NOMO-1 treated with dmso at 0.1 percent for 144 hours (cell line): ENCODE data around the gene COL4A1.

Experiments
- DNase-seq: peaks from one replicate; lab custom pipeline; 2025; ENCODE audit not compliant: unreplicated experiment; lab: John Stamatoyannopoulos, UW

The COL4A1 gene

GRCh38 chr13:110306960-110307766 is at the start of gene COL4A1, which contains the start of gene COL4A2:
COL4A1 (minus strand) TSS chr13:110307157; CDS start chr13:110307027, 130 bp downstream.
COL4A2 (plus strand) TSS chr13:110307284; CDS start chr13:110307904, 620 bp downstream.
- DNase-seq, result no peak

DNA sequence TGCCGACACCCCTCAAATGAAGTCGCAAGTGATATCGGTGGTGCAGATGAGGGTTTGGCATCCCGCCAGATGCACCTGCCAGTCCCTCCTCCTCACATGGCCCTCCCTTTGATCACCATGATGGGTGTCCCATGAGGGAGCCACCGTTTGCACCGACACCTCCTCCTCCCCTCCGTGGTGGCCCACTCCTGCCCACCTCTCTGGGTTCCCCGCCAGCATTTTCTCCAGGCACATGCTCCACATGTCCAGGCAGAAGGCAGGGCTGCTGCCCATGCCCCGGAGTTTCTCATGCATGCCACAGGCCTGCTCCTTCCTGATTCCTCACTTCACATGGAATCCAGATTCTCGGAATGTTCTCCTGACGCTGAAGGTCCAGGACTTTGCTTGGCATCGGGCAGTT is 49.4 kb upstream of the COL4A1 start:
- no peak for DNase-seq

GRCh38 chr13:110354715-110355473 is 47.9 kb upstream of the COL4A1 start:
- no peak for DNase-seq

DNA sequence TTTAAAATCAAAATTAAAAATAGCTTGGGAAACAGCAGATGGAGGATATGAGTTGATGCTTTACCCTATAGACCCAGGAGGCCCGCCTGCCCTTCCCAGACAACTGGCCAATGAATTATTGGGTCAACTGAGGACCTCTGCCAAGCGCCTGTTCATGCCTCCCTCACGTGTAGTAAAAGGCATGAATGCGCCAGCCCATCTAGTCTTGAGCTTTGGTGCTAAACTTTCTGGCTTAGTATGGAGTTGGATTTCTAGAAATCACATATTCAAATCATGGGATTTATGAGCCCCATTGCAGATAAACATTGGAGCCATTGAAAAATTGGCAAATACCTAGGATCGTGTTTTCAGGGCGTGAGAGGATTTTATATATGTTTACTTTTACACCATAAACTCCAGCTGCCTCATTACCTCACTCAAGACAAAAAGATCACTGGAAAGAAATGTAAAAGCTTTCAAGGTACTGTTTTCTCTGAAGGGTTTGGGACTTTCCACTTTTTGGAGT is 47.2 kb upstream of the COL4A1 start:
- no peak for DNase-seq

DNA sequence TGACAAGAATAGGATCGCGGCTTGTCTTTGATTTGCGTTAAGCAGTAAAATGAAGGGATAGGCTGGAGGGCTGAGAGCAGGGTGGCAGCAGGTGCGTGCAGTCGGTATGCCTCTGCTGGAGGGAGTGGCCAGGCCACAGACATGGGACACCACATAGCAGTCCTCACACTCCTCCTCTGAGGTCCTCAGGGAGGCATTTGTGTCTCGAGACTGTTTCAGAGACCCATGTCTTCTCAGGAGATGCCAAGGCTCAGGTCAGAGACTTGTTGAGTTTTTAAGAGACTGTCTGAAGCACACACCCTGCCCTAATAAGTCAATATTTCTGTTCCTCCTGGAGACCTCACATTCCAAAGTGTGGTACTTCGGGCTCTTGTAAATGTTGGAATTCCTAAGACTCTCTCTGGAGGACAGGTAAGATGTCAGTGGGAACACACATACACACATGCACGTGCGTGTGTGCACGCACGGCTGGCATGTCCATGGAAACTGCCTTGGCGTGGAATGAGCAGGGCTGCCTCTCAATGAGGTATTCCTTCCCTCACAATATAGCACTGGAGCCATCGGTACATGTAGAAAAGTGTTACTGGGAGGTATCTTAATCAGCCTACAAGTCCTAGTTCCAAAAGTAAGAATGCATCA is 46.5 kb upstream of the COL4A1 start:
- no peak for DNase-seq

DNA sequence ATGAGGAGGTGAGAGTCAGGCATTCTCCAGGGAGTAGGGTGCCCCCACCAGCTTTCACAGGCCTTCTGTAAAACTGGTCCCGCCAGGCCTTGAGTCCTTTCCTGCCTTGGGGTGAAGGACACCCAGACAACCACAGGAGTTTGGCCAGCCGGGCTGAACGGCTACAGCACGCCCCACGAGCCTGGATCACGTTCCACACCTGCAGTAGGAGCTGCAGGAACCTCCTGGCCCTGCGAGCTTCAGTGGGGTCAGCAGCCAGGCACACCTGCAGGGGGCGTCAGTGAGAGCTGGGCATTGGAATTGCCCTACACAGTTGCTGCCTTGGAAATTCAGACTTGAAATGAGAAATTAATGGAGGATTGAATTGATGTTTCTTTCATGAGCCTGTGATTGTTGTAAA is 45.8 kb upstream of the COL4A1 start:
- DNase-seq, result no peak

GRCh38 chr13:110351636-110352420 is 44.9 kb upstream of the COL4A1 start:
- DNase-seq, result no peak

GRCh38 chr13:110350509-110350908 is 43.6 kb upstream of the COL4A1 start:
- DNase-seq, result no peak

- DNase-seq, result no peak
These were observed 43.1 kb upstream of the COL4A1 start for GRCh38 chr13:110350049-110350448.

- no peak for DNase-seq
These were observed 42.3 kb upstream of the COL4A1 start for GRCh38 chr13:110349239-110349638.

GRCh38 chr13:110348309-110349105 is 41.5 kb upstream of the COL4A1 start:
- DNase-seq, result peak; percentile 16

DNA sequence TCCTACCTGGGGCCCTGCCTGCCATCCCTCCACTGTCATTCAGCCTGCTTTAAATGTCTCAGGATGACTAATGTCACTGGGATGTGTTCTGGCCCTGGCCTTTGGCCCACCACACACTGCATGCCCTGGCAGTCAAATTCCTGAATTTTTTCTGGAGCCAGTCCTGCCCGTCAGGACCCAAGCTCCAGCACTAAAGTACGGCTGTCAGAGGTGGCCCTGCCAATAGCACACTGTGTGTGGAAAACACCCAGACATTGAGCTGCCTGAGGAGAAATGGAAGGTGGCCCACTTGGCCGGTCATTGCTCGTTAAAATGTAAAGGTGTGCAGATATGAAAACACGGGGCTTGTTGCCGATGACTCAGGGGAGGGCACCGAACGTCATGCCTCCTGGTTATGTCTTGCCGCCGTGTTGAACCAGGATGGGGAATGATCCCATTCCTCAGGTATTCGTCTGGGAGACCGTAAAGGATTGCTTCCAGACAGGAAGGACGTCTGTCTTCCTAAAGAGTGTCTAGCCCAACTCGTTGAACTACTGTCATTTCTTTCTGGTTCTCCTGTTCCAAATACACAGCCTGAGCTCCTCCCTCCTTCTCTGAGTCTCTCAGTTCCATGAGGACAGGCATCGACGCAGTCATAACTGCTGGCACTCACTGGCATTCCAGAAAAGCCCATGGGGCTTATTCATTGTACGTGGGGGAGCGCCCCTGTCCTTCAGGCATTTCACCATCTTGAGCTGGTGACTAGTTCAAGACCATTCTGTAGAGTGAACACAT is 40.8 kb upstream of the COL4A1 start:
- no peak for DNase-seq

DNA sequence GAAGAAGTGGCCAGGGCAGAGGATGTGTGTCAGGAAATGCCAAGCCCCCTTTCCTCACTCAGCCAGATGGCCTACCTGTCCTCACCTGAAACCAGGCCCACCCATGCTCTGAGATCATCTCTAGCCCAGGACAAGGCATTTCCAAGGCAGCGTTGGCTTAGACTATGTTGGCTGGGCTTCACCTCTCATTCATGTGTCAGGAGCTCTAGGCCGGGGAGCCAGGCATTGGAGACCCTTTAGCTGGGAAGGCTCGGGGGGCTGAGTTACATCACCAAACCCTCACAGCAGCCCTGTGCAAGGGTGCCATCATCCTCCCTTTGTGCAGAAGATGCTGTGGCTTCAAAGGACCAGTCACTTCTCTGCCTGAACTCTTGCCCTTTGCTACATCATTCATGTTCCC is 40.1 kb upstream of the COL4A1 start:
- no peak for DNase-seq

GRCh38 chr13:110346661-110347067 is 39.7 kb upstream of the COL4A1 start:
- DNase-seq, result no peak

DNA sequence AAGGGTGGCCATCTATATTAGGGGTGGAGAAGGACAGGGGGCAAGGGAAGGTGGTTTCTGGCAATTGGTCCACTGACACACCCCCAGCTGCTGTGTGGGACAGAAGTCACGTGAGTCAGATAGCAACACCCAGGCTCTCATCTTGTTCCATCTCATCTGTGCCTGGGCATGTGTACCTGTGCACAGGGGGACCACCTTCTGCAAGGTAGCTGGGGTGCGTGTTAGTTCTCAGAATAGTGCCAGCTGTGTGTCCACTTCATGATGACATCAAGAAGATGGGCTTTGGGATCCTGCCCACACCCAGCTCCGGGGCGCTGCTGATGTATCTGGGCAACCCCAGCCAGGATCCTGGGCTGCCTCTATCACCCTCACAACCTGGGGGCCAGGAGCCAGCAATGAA is 38.7 kb upstream of the COL4A1 start:
- DNase-seq, result no peak

DNA sequence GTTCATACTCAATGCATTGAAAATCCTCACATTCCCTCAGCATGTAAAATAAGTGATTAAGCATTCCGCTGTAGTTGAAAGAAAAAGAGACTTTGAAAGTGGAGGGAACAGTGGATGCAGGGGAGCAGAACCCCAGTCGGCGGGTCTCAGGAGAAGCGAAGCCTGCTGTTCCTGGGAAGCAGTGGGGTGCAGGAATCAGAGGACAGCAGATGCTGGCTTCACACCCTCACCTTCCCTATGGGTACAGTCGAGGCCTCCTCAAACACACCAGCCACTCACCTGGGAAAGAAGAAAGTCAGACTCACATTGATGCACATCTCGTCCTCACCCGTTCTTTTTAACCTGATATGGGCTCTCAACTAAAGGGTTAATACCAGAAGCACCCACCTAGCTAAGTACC is 38.3 kb upstream of the COL4A1 start:
- no peak for DNase-seq

DNA sequence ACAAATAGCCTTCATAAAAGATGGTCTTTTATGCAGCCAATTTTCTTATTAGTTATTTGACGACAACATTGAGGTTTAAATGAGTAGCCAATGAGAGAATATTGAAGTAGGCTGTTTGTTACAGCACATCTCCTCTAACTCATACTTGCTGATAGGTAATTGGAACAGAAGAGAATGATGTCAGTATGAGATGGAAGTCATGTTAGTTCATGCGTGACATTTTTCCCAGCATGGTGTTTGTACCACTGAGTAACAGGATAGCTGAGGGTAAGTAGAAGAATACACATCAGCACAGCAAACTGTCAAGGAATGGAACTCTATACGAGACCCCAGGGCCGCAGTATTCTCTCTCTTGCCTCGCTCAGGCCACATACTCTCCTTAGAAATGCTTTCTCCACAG is 37.4 kb upstream of the COL4A1 start:
- DNase-seq, result no peak

- DNase-seq, result no peak
These were observed 36.4 kb upstream of the COL4A1 start for GRCh38 chr13:110343241-110343865.

DNA sequence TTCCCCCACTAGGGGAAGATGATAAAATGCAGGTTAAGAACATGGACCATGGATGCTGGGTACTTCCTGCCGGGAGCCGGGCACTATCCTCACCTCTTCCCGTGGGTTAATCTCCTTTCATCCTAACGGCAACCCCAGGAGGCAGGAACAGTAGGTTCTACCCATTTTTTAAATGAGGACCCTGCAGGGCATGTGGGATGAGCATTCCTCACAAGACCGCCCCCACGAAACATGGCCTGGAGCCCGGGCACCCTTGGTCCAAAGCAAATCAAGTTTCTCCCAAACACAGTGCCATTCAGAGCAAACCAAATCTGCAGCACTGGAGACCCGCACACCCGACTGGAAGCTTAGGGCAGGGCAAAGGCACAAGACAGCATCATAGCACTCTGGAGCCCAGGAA is 35.5 kb upstream of the COL4A1 start:
- DNase-seq, result no peak
